Measurements from ENCODE around the gene GNL2.

- no peak for TF ChIP-seq CTCF (IDR thresholded peaks at IDR 0.05)
- TF ChIP-seq EZH2 (IDR thresholded peaks at IDR 0.05; ENCODE audit: borderline replicate concordance, insufficient read depth, low read depth, low read length, poor library complexity, severe bottlenecking): no peak
Measured at GRCh38 chr1:37575692-37576091, 20.0 kb downstream of the GNL2 start.
